Endothelial cell of umbilical vein (primary cell): ENCODE data around the gene JAKMIP3. TPM values are rescaled to one million over a fixed set of nuclear protein-coding genes. Genes with fewer than 3 reads are reported as not detected.

ENCODE experiments used
- BruUV-seq: library from RNA; stranded (reverse); fragments of 400-500 nt; replicated peaks from 2 replicates; lab custom pipeline; 2021; lab: Mats Ljungman, UMichigan
- CTCF ChIA-PET: fragments of 300-600, 350-600 bp; sonication (Branson Sonifier 250); formaldehyde crosslinking; loops from one replicate; lab custom pipeline; 2021; ENCODE audit warnings: antibody characterized with exemption, inconsistent platforms; lab: Charles Lee
- POLR2A ChIA-PET: fragments of 300-600, 350-600 bp; sonication (Branson Sonifier 250); formaldehyde crosslinking; loops from one replicate; lab custom pipeline; 2021; ENCODE audit warnings: antibody characterized with exemption, inconsistent platforms; lab: Charles Lee
- DNase-seq: peaks from one replicate; pipeline ENCODE4 v3.0.0-alpha.2; 2011; ENCODE audit warnings: low read depth, low spot score
- FAIRE-seq: peaks from 2 replicates; lab custom pipeline; 2011; peaks lifted over from hg19 to GRCh38; lab: Jason Lieb, UNC
- H2AFZ ChIP-seq: 2 replicates; pipeline ENCODE4 v1.6.0; 2012; ENCODE audit warnings: low read depth, low read length, control low read depth, inconsistent platforms
- H3K27ac ChIP-seq: 2 replicates; pipeline ENCODE4 v1.5.1; 2011; ENCODE audit warnings: low read depth, mild to moderate bottlenecking, control low read depth, low read length, moderate library complexity; ENCODE audit not compliant: insufficient read depth
- H3K27me3 ChIP-seq, 2 experiments: 2 replicates each; pipeline versions ENCODE4 v1.6.0 to v1.6.1; 2011; ENCODE audit warnings: low read length in 2 of 2, mixed read lengths in 1 of 2; ENCODE audit not compliant: control insufficient read depth in 2 of 2, insufficient read depth in 2 of 2
- H3K36me3 ChIP-seq, 2 experiments: 2 replicates in 1 of 2; 3 replicates in 1 of 2; pipeline ENCODE4 v1.5.1; 2011; ENCODE audit warnings: low read length in 2 of 2, mild to moderate bottlenecking in 1 of 2, moderate library complexity in 1 of 2; ENCODE audit not compliant: control insufficient read depth in 2 of 2, insufficient read depth in 2 of 2; ENCODE audit errors: extremely low read depth in 1 of 2
- H3K4me1 ChIP-seq: 3 replicates; pipeline ENCODE4 v1.5.1; 2011; ENCODE audit warnings: mild to moderate bottlenecking, low read length; ENCODE audit not compliant: control insufficient read depth, insufficient read depth; ENCODE audit errors: extremely low read depth
- H3K4me2 ChIP-seq: 2 replicates; pipeline ENCODE4 v1.6.1; 2011; ENCODE audit warnings: low read length, control low read depth, mixed read lengths; ENCODE audit not compliant: insufficient read depth
- H3K4me3 ChIP-seq, 3 experiments: fragments of 200-600 bp in 1 of 3; sonication (generic), shearing (Covaris generic) in 1 of 3; replicated peaks in 1 of 3; 2 replicates each; pipeline ENCODE4 v1.5.1; 2011 to 2016; ENCODE audit warnings: control low read depth in 3 of 3, low read length in 3 of 3, mild to moderate bottlenecking in 2 of 3, inconsistent platforms in 1 of 3, low read depth in 1 of 3, moderate library complexity in 1 of 3; ENCODE audit not compliant: insufficient read depth in 1 of 3
- H3K79me2 ChIP-seq: 2 replicates; pipeline ENCODE4 v1.6.0; 2012; ENCODE audit warnings: low read length, inconsistent platforms; ENCODE audit not compliant: control insufficient read depth, insufficient read depth
- H3K9ac ChIP-seq: replicated peaks from 2 replicates; pipeline ENCODE3; 2011; ENCODE audit warnings: low read length, control low read depth; ENCODE audit not compliant: insufficient read depth; ENCODE audit errors: extremely low read depth
- H3K9me1 ChIP-seq: replicated peaks from 3 replicates; pipeline ENCODE4 v1.6.0; 2011; ENCODE audit warnings: mild to moderate bottlenecking, low read length; ENCODE audit not compliant: control insufficient read depth, insufficient read depth; ENCODE audit errors: extremely low read depth
- H3K9me3 ChIP-seq: replicated peaks from 2 replicates; pipeline ENCODE4 v1.5.1; 2012; ENCODE audit warnings: low read length, inconsistent platforms; ENCODE audit not compliant: control insufficient read depth, insufficient read depth
- H4K20me1 ChIP-seq: replicated peaks from 2 replicates; pipeline ENCODE3; 2011; ENCODE audit warnings: mild to moderate bottlenecking, low read length; ENCODE audit not compliant: control insufficient read depth, insufficient read depth; ENCODE audit errors: extremely low read depth
- EZH2 ChIP-seq: IDR thresholded peaks from 2 replicates; pipeline ENCODE4 v1.6.1; 2012; ENCODE audit warnings: borderline replicate concordance, low read depth, mild to moderate bottlenecking, moderate library complexity, low read length, inconsistent platforms; ENCODE audit not compliant: severe bottlenecking
- FOS ChIP-seq: IDR thresholded peaks from 2 replicates; pipeline ENCODE4 v1.6.1; 2011; ENCODE audit warnings: mild to moderate bottlenecking, low read length, moderate library complexity, borderline replicate concordance; ENCODE audit not compliant: insufficient read depth
- GATA2 ChIP-seq: IDR thresholded peaks from 2 replicates; pipeline ENCODE4 v1.7.0; 2011; ENCODE audit warnings: low read depth, mild to moderate bottlenecking, moderate library complexity, mixed read lengths, low read length; ENCODE audit not compliant: insufficient read length, insufficient read depth
- JUN ChIP-seq: IDR thresholded peaks from 2 replicates; pipeline ENCODE4 v1.6.1; 2011; ENCODE audit warnings: borderline replicate concordance, low read depth; ENCODE audit not compliant: insufficient read length, insufficient read depth
- MAX ChIP-seq: IDR thresholded peaks from 2 replicates; pipeline ENCODE4 v1.6.1; 2011; ENCODE audit not compliant: insufficient read depth, insufficient read length
- MYC ChIP-seq: IDR thresholded peaks from one replicate; pipeline ENCODE4 v1.6.1; 2011; ENCODE audit warnings: mild to moderate bottlenecking, low read depth, low read length
- POLR2A ChIP-seq: IDR thresholded peaks from 2 replicates; pipeline ENCODE4 v1.6.1; 2012; ENCODE audit warnings: low read depth, mild to moderate bottlenecking, control low read depth, low read length
- POLR2AphosphoS5 ChIP-seq: IDR thresholded peaks from 2 replicates; pipeline ENCODE4 v1.6.1; 2012; ENCODE audit warnings: low read depth, mild to moderate bottlenecking, control low read depth, low read length, moderate library complexity; ENCODE audit not compliant: insufficient read depth
- dilution Hi-C: fragments of 300-500 bp; cut with MboI; formaldehyde crosslinking; loops from one replicate; pipeline ENCODE4 v1.15.0; 2019; ENCODE audit warnings: low sequenced_read_pairs; ENCODE audit not compliant: extremely low pct_ligation_motif_present
- intact Hi-C: fragments of 100-400 bp; cut with micrococcal nuclease; formaldehyde crosslinking; loops from one replicate; pipeline ENCODE4 v1.10.0; 2022
- polyA plus RNA-seq, 4 experiments: library from polyadenylated mRNA; depleted of rRNA in 3 of 4; stranded (reverse) in 3 of 4; unstranded in 1 of 4; fragments of >200 nt; gene quantifications; 2 replicates each; pipeline versions ENCODE4 v1.2.1 to v1.2.3, GENCODE V29; 2011 to 2012; ENCODE audit warnings: missing spikeins in 1 of 4
- total RNA-seq: library from RNA; stranded (reverse); gene quantifications from 2 replicates; pipeline ENCODE4 v1.2.3, GENCODE V29; 2021
- TF ChIP-seq, protein P1 (sequence below), 2 donors: IDR thresholded peaks; 1 replicate in 1 of 2; 2 replicates in 1 of 2; pipeline ENCODE4 v1.5.1; 2011; ENCODE audit warnings: low read length in 2 of 2, mild to moderate bottlenecking in 2 of 2, moderate library complexity in 2 of 2, control low read depth in 1 of 2, inconsistent platforms in 1 of 2, low read depth in 1 of 2; ENCODE audit not compliant: insufficient read depth in 1 of 2; ENCODE audit errors: extremely low read depth in 1 of 2

JAKMIP3 gene
- total and polyA plus RNA-seq, 2 donors (not counting 3 experiments of a cell fraction or from before 2014, with no cell fraction given) = 0.01 TPM; not detected in 1

DNA sequence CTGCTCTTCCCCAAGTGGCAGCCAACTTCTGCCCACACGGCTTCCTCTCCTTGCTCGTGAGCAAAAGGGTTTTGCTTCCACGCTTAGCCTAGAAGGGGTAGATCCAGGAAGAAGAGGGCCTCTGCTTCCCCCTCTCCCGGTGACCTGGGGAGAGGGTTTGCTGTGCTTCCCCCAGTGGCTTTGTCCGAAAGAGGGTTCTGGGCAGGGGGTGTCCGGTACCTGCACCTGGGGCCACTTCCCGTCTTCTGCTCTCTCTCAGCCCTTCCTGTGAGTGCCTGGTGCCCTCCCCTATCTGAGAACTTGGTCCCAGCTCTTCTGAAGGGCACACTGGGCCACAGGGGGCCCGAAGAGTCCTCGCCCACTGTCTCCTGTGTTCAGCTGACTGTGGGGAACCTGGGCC, 11.3 kb downstream of the JAKMIP3 start:
- intact Hi-C loops = no loop called here
- POLR2A ChIA-PET = no interaction called here

More for the DNA sequence above, 11.3 kb downstream of the JAKMIP3 start:
- H4K20me1 ChIP-seq = no peaks in the 10 kb centered on the region
- no peak overlapping the region for H3K27ac ChIP-seq
- FAIRE-seq (no peak), DNase-seq (no peak)
- H3K9ac ChIP-seq = no peak overlapping the region
- no peaks in the 10 kb centered on the region for H3K79me2 ChIP-seq
- no peak overlapping the region for H3K4me3 ChIP-seq
- H3K27me3 ChIP-seq = no peaks in the 10 kb centered on the region
- dilution Hi-C loops = no loop called here
- no peaks in the 10 kb centered on the region for H3K4me1 ChIP-seq
- CTCF ChIA-PET = no interaction called here
- no peaks in the 10 kb centered on the region for H3K9me3 ChIP-seq
- no peaks in the 10 kb centered on the region for H3K9me1 ChIP-seq
- no TSS peak for BruUV-seq
- H3K4me2 ChIP-seq = no peak overlapping the region
- H3K36me3 ChIP-seq = no peaks in the 10 kb centered on the region
- no peak overlapping the region for H2AFZ ChIP-seq
- TF ChIP-seq POLR2AphosphoS5 (no peak), GATA2 (no peak), MAX (no peak), FOS (no peak), MYC (no peak), EZH2 (no peak), POLR2A (no peak), JUN (no peak)
- TF ChIP-seq, protein P1, sequence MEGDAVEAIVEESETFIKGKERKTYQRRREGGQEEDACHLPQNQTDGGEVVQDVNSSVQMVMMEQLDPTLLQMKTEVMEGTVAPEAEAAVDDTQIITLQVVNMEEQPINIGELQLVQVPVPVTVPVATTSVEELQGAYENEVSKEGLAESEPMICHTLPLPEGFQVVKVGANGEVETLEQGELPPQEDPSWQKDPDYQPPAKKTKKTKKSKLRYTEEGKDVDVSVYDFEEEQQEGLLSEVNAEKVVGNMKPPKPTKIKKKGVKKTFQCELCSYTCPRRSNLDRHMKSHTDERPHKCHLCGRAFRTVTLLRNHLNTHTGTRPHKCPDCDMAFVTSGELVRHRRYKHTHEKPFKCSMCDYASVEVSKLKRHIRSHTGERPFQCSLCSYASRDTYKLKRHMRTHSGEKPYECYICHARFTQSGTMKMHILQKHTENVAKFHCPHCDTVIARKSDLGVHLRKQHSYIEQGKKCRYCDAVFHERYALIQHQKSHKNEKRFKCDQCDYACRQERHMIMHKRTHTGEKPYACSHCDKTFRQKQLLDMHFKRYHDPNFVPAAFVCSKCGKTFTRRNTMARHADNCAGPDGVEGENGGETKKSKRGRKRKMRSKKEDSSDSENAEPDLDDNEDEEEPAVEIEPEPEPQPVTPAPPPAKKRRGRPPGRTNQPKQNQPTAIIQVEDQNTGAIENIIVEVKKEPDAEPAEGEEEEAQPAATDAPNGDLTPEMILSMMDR (IDR thresholded peaks at IDR 0.05; ENCODE audit: extremely low read depth in 1 of 2, insufficient read depth in 1 of 2, low read depth in 1 of 2, low read length in 2 of 2) = no peak
